ES-I3 (cell line): ENCODE data around the gene ACOXL.

Source experiments
- H3K36me3 ChIP-seq: 2 replicates; pipeline ENCODE4 v1.6.1; 2013; ENCODE audit warnings: mild to moderate bottlenecking, low read length, control low read depth, moderate library complexity; ENCODE audit not compliant: insufficient read depth
- H3K4me1 ChIP-seq: 2 replicates; pipeline ENCODE4 v1.6.1; 2013; ENCODE audit warnings: mild to moderate bottlenecking, control low read depth, low read length; ENCODE audit not compliant: insufficient read depth
- H3K9ac ChIP-seq: 2 replicates; pipeline ENCODE4 v1.6.1; 2013; ENCODE audit warnings: low read depth, mild to moderate bottlenecking, low read length, moderate library complexity
- H3K9me3 ChIP-seq: 2 replicates; pipeline ENCODE4 v1.6.1; 2013; ENCODE audit warnings: mild to moderate bottlenecking, low read length, moderate library complexity; ENCODE audit not compliant: control insufficient read depth, insufficient read depth

The ACOXL gene

GRCh38 chr2:110864731-110865130 lies 132.4 kb downstream of the ACOXL start:
- H3K9ac ChIP-seq: no peak overlapping the region
- H3K36me3 ChIP-seq: no peaks in the 10 kb centered on the region
- peaks cover 13% of the 10 kb centered on the region for H3K4me1 ChIP-seq
- H3K9me3 ChIP-seq: no peaks in the 10 kb centered on the region

- H3K36me3 ChIP-seq: no peaks in the 10 kb centered on the region
- H3K4me1 ChIP-seq: peaks cover 13% of the 10 kb centered on the region
- H3K9ac ChIP-seq: no peak overlapping the region
- no peaks in the 10 kb centered on the region for H3K9me3 ChIP-seq
These were observed 132.8 kb downstream of the ACOXL start for GRCh38 chr2:110865188-110865587.

DNA sequence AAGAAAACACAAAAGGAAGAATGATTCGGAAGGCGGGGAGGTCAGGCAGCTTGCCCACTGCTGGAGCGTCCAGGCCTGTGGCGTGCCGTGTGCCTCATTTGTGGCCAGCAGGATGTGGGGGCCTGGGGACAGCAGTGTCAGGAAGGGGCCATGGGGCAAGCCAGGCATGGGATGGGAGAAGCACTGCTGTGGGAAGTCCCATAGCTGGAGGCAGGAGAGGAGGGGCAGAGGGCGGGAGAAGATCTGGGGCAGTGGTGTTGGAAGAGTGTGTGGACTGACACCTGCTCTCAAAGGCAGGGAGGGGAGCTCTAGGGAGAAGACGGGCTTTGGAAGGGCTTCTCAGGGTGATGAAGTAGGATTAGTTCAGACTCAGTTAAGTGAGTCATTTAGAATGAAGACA lies 133.7 kb downstream of the ACOXL start:
- Histone ChIP-seq H3K4me1 (peaks cover 13% of the 10 kb centered on the region), H3K36me3 (no peaks in the 10 kb centered on the region), H3K9ac (no peak overlapping the region), H3K9me3 (no peaks in the 10 kb centered on the region)

DNA sequence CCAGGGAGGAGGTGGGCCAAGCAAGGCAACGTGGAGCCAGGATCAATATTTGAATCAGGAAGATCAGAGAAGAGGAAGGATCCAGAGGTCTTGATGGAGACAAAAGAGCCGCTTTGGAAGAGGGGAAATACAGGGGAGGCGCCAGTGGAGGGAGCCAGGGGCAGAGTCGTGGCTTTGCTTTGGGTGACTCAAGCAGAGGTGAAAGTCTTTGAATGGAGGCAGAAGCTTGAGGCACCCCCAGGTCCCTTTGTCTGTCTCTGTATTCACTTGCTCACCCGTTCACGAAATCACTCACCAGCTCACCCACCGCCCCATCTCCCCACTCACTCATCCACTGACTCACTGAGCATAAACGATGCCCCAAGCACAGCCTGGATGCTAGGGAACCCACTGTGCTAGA lies 134.1 kb downstream of the ACOXL start:
- Histone ChIP-seq H3K36me3 (no peaks in the 10 kb centered on the region), H3K4me1 (peaks cover 13% of the 10 kb centered on the region), H3K9ac (no peak overlapping the region), H3K9me3 (no peaks in the 10 kb centered on the region)

- Histone ChIP-seq H3K9me3 (no peaks in the 10 kb centered on the region), H3K9ac (no peak overlapping the region), H3K36me3 (no peaks in the 10 kb centered on the region), H3K4me1 (peaks cover 13% of the 10 kb centered on the region)
These were observed 134.7 kb downstream of the ACOXL start for GRCh38 chr2:110867078-110867477.

- Histone ChIP-seq H3K9ac (no peak overlapping the region), H3K36me3 (no peaks in the 10 kb centered on the region), H3K4me1 (peaks cover 22% of the 10 kb centered on the region), H3K9me3 (no peaks in the 10 kb centered on the region)
These were observed 136.6 kb downstream of the ACOXL start for GRCh38 chr2:110868971-110869370.

- Histone ChIP-seq H3K9me3 (no peaks in the 10 kb centered on the region), H3K9ac (no peak overlapping the region), H3K36me3 (no peaks in the 10 kb centered on the region), H3K4me1 (peaks cover 25% of the 10 kb centered on the region)
These were observed 137.4 kb downstream of the ACOXL start for GRCh38 chr2:110869472-110870446.

DNA sequence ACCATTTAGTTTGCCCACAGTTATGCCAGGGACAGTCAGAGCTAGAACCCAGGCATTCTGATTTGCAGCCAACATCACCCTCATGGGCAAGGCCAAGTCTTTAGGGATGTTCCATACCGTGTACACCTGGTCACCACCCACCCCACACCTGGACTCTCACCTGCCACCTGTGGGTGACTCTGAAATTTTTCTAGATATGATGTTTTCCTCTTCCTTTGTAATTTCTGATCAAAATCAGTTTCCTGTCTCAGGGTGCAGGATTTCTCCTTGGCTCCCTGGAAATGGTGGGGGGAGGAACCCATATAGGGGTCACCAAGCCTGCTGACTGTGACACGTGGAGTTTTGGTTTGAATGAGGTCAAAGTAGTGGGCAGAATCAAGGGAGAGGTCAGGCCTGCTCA lies 138.2 kb downstream of the ACOXL start:
- H3K36me3 ChIP-seq: no peaks in the 10 kb centered on the region
- H3K9me3 ChIP-seq: no peaks in the 10 kb centered on the region
- H3K4me1 ChIP-seq: peaks cover 18% of the 10 kb centered on the region
- no peak overlapping the region for H3K9ac ChIP-seq

- H3K36me3 ChIP-seq: no peaks in the 10 kb centered on the region
- no peaks in the 10 kb centered on the region for H3K9me3 ChIP-seq
- no peak overlapping the region for H3K9ac ChIP-seq
- H3K4me1 ChIP-seq: peaks cover 12% of the 10 kb centered on the region
These were observed 139.3 kb downstream of the ACOXL start for GRCh38 chr2:110871637-110872036.

GRCh38 chr2:110872521-110872920 lies 140.1 kb downstream of the ACOXL start:
- Histone ChIP-seq H3K36me3 (no peaks in the 10 kb centered on the region), H3K9me3 (no peaks in the 10 kb centered on the region), H3K4me1 (peaks cover 12% of the 10 kb centered on the region), H3K9ac (no peak overlapping the region)

DNA sequence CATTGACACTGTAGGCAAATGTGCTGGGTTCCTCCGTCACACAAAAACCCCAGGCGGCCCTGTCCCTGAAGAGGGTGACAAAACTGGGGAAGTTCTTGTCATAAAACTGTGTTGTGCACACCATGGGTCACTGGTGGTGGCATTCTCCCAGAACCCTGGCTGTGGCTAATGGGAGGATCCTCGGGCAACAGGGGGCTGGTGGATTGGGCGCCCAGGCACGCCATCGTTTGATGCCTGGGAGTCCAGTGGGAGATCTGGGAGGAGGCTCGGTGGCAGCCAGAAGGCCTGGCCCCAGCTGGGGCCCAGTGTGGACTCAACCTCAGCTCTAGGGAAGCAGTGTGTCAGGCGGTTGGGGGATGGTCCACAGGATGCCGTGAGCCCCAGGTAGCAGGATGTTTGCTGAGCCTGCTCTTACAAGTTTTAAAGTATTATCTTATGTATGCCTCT lies 140.7 kb downstream of the ACOXL start:
- H3K9me3 ChIP-seq: no peaks in the 10 kb centered on the region
- H3K36me3 ChIP-seq: no peaks in the 10 kb centered on the region
- H3K4me1 ChIP-seq: peaks cover 12% of the 10 kb centered on the region
- no peak overlapping the region for H3K9ac ChIP-seq

DNA sequence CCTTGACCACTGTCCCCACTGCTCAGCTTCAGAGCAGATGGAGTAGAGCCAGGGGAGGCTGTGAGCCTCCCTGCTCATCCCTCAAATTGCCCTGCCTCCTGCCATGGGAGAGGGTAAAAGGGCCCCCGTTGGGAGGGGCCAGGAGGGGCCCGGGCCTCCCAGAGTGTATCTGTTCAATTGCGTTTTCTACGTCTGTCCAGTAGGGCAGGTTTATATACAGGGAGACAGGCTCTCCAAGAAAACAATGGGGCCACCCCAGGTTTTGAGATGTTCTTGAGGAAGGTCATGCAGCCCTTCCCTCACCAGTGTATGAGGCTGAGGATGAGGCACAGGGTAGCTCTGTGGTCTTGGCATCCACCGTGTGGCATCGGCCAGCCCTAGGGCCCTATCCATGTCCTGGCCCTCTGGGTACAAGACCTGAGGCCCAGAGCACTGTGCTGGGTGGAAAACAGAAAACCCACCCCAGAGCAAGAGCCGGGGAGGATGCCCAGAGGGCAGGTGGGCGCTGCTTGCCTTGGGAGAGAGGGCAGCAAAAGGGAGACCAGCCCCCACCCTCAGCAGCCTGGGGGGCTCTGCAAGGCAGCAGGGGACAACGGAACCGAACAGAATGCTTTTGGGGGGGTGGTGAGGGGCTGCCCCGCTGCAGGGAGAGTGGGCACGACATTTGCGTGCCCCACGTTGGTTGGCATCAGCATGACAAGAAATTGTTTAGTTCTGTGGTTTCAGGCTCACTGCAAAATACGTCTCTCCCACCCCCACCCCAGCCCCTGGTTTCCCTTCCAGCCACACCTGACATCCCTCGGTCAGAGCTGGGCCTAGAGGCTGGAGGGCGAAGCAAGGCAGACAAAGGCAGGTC lies 141.5 kb downstream of the ACOXL start:
- H3K36me3 ChIP-seq: no peaks in the 10 kb centered on the region
- no peak overlapping the region for H3K9ac ChIP-seq
- peaks cover 12% of the 10 kb centered on the region for H3K4me1 ChIP-seq
- no peaks in the 10 kb centered on the region for H3K9me3 ChIP-seq

GRCh38 chr2:110874453-110875383 lies 142.3 kb downstream of the ACOXL start:
- peaks cover 12% of the 10 kb centered on the region for H3K4me1 ChIP-seq
- H3K9ac ChIP-seq: no peak overlapping the region
- H3K36me3 ChIP-seq: no peaks in the 10 kb centered on the region
- no peaks in the 10 kb centered on the region for H3K9me3 ChIP-seq

DNA sequence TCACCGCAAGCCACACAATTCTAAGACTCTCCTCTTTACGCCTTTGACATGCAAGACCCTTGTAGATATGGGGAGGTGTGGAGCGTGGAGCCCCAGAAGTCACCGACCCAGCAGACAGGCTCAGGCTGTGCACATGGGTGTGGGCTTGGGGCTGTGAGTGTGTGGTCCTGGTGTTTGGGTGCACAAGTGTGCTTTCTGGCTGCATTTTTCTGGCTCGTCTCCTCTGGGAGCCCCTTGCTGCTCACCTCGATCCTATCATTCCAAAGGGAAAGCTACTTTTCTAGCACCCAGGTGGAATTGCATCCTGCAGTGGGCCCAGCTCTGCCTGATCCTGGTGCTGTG lies 143.0 kb downstream of the ACOXL start:
- Histone ChIP-seq H3K4me1 (peaks cover 12% of the 10 kb centered on the region), H3K9me3 (no peaks in the 10 kb centered on the region), H3K36me3 (no peaks in the 10 kb centered on the region), H3K9ac (no peak overlapping the region)
